Activated gamma-delta T cell treated with anti-CD3 and anti-CD28 coated beads, Interleukin-2, amount 50 U/mL, for 16 hours (primary cell): ENCODE results near the gene RABGAP1.

Experiments used
- DNase-seq: peaks from one replicate; pipeline ENCODE4 v3.0.0-alpha.2; 2020; ENCODE audit warnings: low read depth

Gene RABGAP1

GRCh38 chr9:123008909-123009308, 68.1 kb downstream of the RABGAP1 start:
- no peak for DNase-seq

GRCh38 chr9:123011380-123011779, 70.6 kb downstream of the RABGAP1 start:
- DNase-seq: no peak

GRCh38 chr9:123011878-123012528, 71.2 kb downstream of the RABGAP1 start:
- DNase-seq: no peak

- no peak for DNase-seq
Observed at GRCh38 chr9:123016631-123017030, 75.8 kb downstream of the RABGAP1 start.

- DNase-seq: no peak
Observed at GRCh38 chr9:123020796-123021195, 80.0 kb downstream of the RABGAP1 start.

- DNase-seq: no peak
Observed at GRCh38 chr9:123026425-123026824, 85.6 kb downstream of the RABGAP1 start.

- no peak for DNase-seq
Observed at GRCh38 chr9:123027517-123027916, 86.7 kb downstream of the RABGAP1 start.

- no peak for DNase-seq
Observed at GRCh38 chr9:123028136-123028535, 87.3 kb downstream of the RABGAP1 start.

GRCh38 chr9:123028973-123029372, 88.2 kb downstream of the RABGAP1 start:
- no peak for DNase-seq

GRCh38 chr9:123031963-123032362, 91.1 kb downstream of the RABGAP1 start:
- DNase-seq: no peak

- DNase-seq: no peak
Observed at GRCh38 chr9:123033352-123033751, 92.5 kb downstream of the RABGAP1 start, which contains the start of gene GPR21. Gene GPR21 (plus strand): TSS chr9:123033667. CDS start chr9:123034567, 900 bp downstream.

GRCh38 chr9:123033864-123034601, 93.2 kb downstream of the RABGAP1 start:
- DNase-seq: no peak

- no peak for DNase-seq
Observed at GRCh38 chr9:123034881-123035510, 94.2 kb downstream of the RABGAP1 start.

GRCh38 chr9:123035791-123036190, 95.0 kb downstream of the RABGAP1 start:
- no peak for DNase-seq

GRCh38 chr9:123036893-123037545, 96.2 kb downstream of the RABGAP1 start:
- DNase-seq: no peak

- no peak for DNase-seq
Observed at GRCh38 chr9:123039617-123040219, 98.9 kb downstream of the RABGAP1 start.

- DNase-seq: no peak
Observed at GRCh38 chr9:123040801-123041200, 100.0 kb downstream of the RABGAP1 start.

GRCh38 chr9:123041489-123041888, 100.7 kb downstream of the RABGAP1 start:
- DNase-seq: no peak

GRCh38 chr9:123043081-123043939, 102.5 kb downstream of the RABGAP1 start:
- DNase-seq: no peak

- no peak for DNase-seq
Observed at GRCh38 chr9:123044586-123044985, 103.8 kb downstream of the RABGAP1 start.
